Neural cell (in vitro differentiated cells): Measurements from ENCODE around the gene IGF2BP2. TPM values are rescaled to one million over a fixed set of nuclear protein-coding genes. Genes with fewer than 3 reads are reported as not detected.

ENCODE experiments used
- H2AFZ ChIP-seq: fragments of 200-600, 300-800 bp; sonication (generic), shearing (Covaris generic); 2 replicates; pipeline ENCODE4 v1.6.0; 2014; ENCODE audit warnings: low read depth, mild to moderate bottlenecking, antibody characterized with exemption, low read length, moderate library complexity
- H3F3A ChIP-seq: fragments of 200-600 bp; shearing (Covaris generic); 2 replicates; pipeline ENCODE4 v1.6.1; 2016; ENCODE audit warnings: mild to moderate bottlenecking, moderate library complexity, mixed read lengths, antibody characterized with exemption, low read length; ENCODE audit not compliant: insufficient read depth, poor library complexity, severe bottlenecking
- H3K27ac ChIP-seq: fragments of 200-600, 300-800 bp; sonication (generic), shearing (Covaris generic); 2 replicates; pipeline ENCODE4 v1.5.1; 2014; ENCODE audit warnings: mild to moderate bottlenecking, low read length, moderate library complexity
- H3K27me3 ChIP-seq: fragments of 300-800, 200-600 bp; sonication (generic), shearing (Covaris generic); 2 replicates; pipeline ENCODE4 v1.6.0; 2014; ENCODE audit warnings: mild to moderate bottlenecking, low read depth, low read length, moderate library complexity; ENCODE audit not compliant: insufficient read depth
- H3K36me3 ChIP-seq: fragments of 300-800, 200-600 bp; sonication (generic), shearing (Covaris generic); 2 replicates; pipeline ENCODE4 v1.5.1; 2014; ENCODE audit warnings: mild to moderate bottlenecking, antibody characterized with exemption, low read length, moderate library complexity; ENCODE audit not compliant: insufficient read depth
- H3K4me2 ChIP-seq: fragments of 300-800, 200-600 bp; sonication (generic), shearing (Covaris generic); 2 replicates; pipeline ENCODE4 v1.6.0; 2014; ENCODE audit warnings: mild to moderate bottlenecking, low read length
- H3K4me3 ChIP-seq: fragments of 300-800, 200-600 bp; sonication (generic), shearing (Covaris generic); 2 replicates; pipeline ENCODE4 v1.5.1; 2014; ENCODE audit warnings: mild to moderate bottlenecking, low read length, moderate library complexity
- H3K79me2 ChIP-seq: fragments of 200-600 bp; shearing (Covaris generic); replicated peaks from 2 replicates; pipeline ENCODE4 v1.6.0; 2014; ENCODE audit warnings: mild to moderate bottlenecking, low read length, moderate library complexity; ENCODE audit not compliant: insufficient read depth
- H3K9ac ChIP-seq: fragments of 300-800, 200-600 bp; sonication (generic), shearing (Covaris generic); 2 replicates; pipeline ENCODE4 v1.6.1; 2016; ENCODE audit warnings: mild to moderate bottlenecking, low read length, mixed read lengths
- H3K9me2 ChIP-seq: fragments of 200-600 bp; shearing (Covaris generic); 2 replicates; pipeline ENCODE4 v1.6.1; 2016; ENCODE audit warnings: mild to moderate bottlenecking, low read length, mixed read lengths; ENCODE audit not compliant: insufficient read depth
- H3K9me3 ChIP-seq: fragments of 200-600, 300-800 bp; sonication (generic), shearing (Covaris generic); 2 replicates; pipeline ENCODE4 v1.6.1; 2016; ENCODE audit warnings: mild to moderate bottlenecking, mixed run types, low read length, moderate library complexity, mixed read lengths
- H4K20me1 ChIP-seq: fragments of 200-600 bp; shearing (Covaris generic); 2 replicates; pipeline ENCODE4 v1.6.1; 2016; ENCODE audit warnings: mild to moderate bottlenecking, mixed run types; ENCODE audit not compliant: insufficient read depth
- CTCF ChIP-seq: fragments of 450-650 bp; IDR thresholded peaks from 2 replicates; pipeline ENCODE4 v1.5.1; 2014; ENCODE audit warnings: antibody characterized with exemption, mild to moderate bottlenecking, moderate library complexity; ENCODE audit not compliant: poor library complexity, severe bottlenecking
- EP300 ChIP-seq: fragments of 450-650 bp; conservative IDR thresholded peaks from 2 replicates; pipeline ENCODE4 v1.6.1; 2014; ENCODE audit warnings: antibody characterized with exemption, mild to moderate bottlenecking, moderate library complexity; ENCODE audit not compliant: poor library complexity, severe bottlenecking
- EZH2 ChIP-seq: fragments of 200-600, 300-800 bp; shearing (Covaris generic), sonication (generic); IDR thresholded peaks from 2 replicates; pipeline ENCODE4 v1.6.1; 2014; ENCODE audit warnings: antibody characterized with exemption, low read length, borderline replicate concordance, mild to moderate bottlenecking; ENCODE audit not compliant: insufficient read depth, poor library complexity, severe bottlenecking
- MXI1 ChIP-seq: fragments of 450-650 bp; conservative IDR thresholded peaks from 2 replicates; pipeline ENCODE4 v1.6.1; 2014; ENCODE audit warnings: antibody characterized with exemption, mild to moderate bottlenecking; ENCODE audit not compliant: poor library complexity, severe bottlenecking
- POLR2AphosphoS5 ChIP-seq: IDR thresholded peaks from 2 replicates; pipeline ENCODE4 v1.6.1; 2012
- RAD21 ChIP-seq: fragments of 450-650 bp; conservative IDR thresholded peaks from 2 replicates; pipeline ENCODE4 v1.6.1; 2014; ENCODE audit warnings: antibody characterized with exemption, mild to moderate bottlenecking, moderate library complexity
- SMC3 ChIP-seq: fragments of 450-650 bp; conservative IDR thresholded peaks from 2 replicates; pipeline ENCODE4 v1.6.1; 2014; ENCODE audit warnings: antibody characterized with exemption, mild to moderate bottlenecking, moderate library complexity; ENCODE audit not compliant: poor library complexity
- TAF1 ChIP-seq: IDR thresholded peaks from 2 replicates; pipeline ENCODE4 v1.6.1; 2012; ENCODE audit warnings: low read depth
- polyA plus RNA-seq: library from polyadenylated mRNA; depleted of rRNA; stranded (reverse); fragments of >200 nt; gene quantifications from 2 replicates; pipeline ENCODE4 v1.2.3, GENCODE V29; 2014
- TF ChIP-seq, protein P1 (sequence below): IDR thresholded peaks from 2 replicates; pipeline ENCODE4 v1.6.1; 2012; ENCODE audit warnings: borderline replicate concordance

Gene IGF2BP2
- polyA plus RNA-seq, 1 donor from 2014 or later = 46.6 TPM

- no peaks in the 10 kb centered on the region for H3K27me3 ChIP-seq
- H3K9ac ChIP-seq = no peak overlapping the region
- H3K9me3 ChIP-seq = no peaks in the 10 kb centered on the region
- no peaks in the 10 kb centered on the region for H3K36me3 ChIP-seq
- no peak overlapping the region for H3K27ac ChIP-seq
- no peak overlapping the region for H3K4me2 ChIP-seq
- no peaks in the 10 kb centered on the region for H3F3A ChIP-seq
- TF ChIP-seq TAF1 (no peak), EZH2 (no peak), MXI1 (no peak), CTCF (no peak), SMC3 (no peak), POLR2AphosphoS5 (no peak), EP300 (no peak)
- TF ChIP-seq, protein P1, sequence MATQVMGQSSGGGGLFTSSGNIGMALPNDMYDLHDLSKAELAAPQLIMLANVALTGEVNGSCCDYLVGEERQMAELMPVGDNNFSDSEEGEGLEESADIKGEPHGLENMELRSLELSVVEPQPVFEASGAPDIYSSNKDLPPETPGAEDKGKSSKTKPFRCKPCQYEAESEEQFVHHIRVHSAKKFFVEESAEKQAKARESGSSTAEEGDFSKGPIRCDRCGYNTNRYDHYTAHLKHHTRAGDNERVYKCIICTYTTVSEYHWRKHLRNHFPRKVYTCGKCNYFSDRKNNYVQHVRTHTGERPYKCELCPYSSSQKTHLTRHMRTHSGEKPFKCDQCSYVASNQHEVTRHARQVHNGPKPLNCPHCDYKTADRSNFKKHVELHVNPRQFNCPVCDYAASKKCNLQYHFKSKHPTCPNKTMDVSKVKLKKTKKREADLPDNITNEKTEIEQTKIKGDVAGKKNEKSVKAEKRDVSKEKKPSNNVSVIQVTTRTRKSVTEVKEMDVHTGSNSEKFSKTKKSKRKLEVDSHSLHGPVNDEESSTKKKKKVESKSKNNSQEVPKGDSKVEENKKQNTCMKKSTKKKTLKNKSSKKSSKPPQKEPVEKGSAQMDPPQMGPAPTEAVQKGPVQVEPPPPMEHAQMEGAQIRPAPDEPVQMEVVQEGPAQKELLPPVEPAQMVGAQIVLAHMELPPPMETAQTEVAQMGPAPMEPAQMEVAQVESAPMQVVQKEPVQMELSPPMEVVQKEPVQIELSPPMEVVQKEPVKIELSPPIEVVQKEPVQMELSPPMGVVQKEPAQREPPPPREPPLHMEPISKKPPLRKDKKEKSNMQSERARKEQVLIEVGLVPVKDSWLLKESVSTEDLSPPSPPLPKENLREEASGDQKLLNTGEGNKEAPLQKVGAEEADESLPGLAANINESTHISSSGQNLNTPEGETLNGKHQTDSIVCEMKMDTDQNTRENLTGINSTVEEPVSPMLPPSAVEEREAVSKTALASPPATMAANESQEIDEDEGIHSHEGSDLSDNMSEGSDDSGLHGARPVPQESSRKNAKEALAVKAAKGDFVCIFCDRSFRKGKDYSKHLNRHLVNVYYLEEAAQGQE = no peak
- H4K20me1 ChIP-seq = no peaks in the 10 kb centered on the region
- H3K9me2 ChIP-seq = no peaks in the 10 kb centered on the region
- H2AFZ ChIP-seq = no peak overlapping the region
- H3K4me3 ChIP-seq = no peak overlapping the region
- H3K79me2 ChIP-seq = no peaks in the 10 kb centered on the region
Observed at GRCh38 chr3:185859294-185859972, 34.6 kb upstream of the IGF2BP2 start.

- no peaks in the 10 kb centered on the region for H3K79me2 ChIP-seq
Observed at GRCh38 chr3:185858502-185859225, 33.8 kb upstream of the IGF2BP2 start.

More at GRCh38 chr3:185858502-185859225, 33.8 kb upstream of the IGF2BP2 start:
- H3K27me3 ChIP-seq = no peaks in the 10 kb centered on the region
- TF ChIP-seq MXI1 (no peak), POLR2AphosphoS5 (no peak), RAD21 (no peak), EP300 (no peak), EZH2 (no peak), SMC3 (no peak), CTCF (no peak), TAF1 (no peak)
- TF ChIP-seq, protein P1 = no peak
- no peak overlapping the region for H3K4me2 ChIP-seq
- H3K9me2 ChIP-seq = no peaks in the 10 kb centered on the region
- no peak overlapping the region for H3K9ac ChIP-seq
- no peak overlapping the region for H2AFZ ChIP-seq
- no peaks in the 10 kb centered on the region for H3K36me3 ChIP-seq
- H3F3A ChIP-seq = no peaks in the 10 kb centered on the region
- H4K20me1 ChIP-seq = no peaks in the 10 kb centered on the region
- no peak overlapping the region for H3K27ac ChIP-seq
- H3K4me3 ChIP-seq = no peak overlapping the region
- H3K9me3 ChIP-seq = no peaks in the 10 kb centered on the region
